Dermis microvascular lymphatic vessel endothelial cell (primary cell): ENCODE results near the gene HIVEP1. TPM values are rescaled to one million over a fixed set of nuclear protein-coding genes. Genes with fewer than 3 reads are reported as not detected.

ENCODE experiments used
- DNase-seq, 2 donors: peaks; one replicate each; pipeline versions ENCODE4 v3.0.0 to v3.0.0-alpha.2; 2010; ENCODE audit warnings: low read depth in 2 of 2
- total RNA-seq: library from RNA; depleted of rRNA; stranded (reverse); fragments of >200 nt; gene quantifications from 2 replicates; pipeline ENCODE4 v1.2.1, GENCODE V29; 2014

Gene HIVEP1
- total RNA-seq, 1 donor from 2014 or later = 5.6 TPM

- DNase-seq = no peak
Observed at GRCh38 chr6:12017263-12017662, 5.2 kb downstream of the HIVEP1 start.

GRCh38 chr6:12017876-12018401 lies 5.8 kb downstream of the HIVEP1 start:
- DNase-seq = no peak

GRCh38 chr6:12020187-12020791 lies 8.2 kb downstream of the HIVEP1 start:
- no peak for DNase-seq

GRCh38 chr6:12022481-12022880 lies 10.4 kb downstream of the HIVEP1 start:
- no peak for DNase-seq

GRCh38 chr6:12022953-12023388 lies 10.9 kb downstream of the HIVEP1 start:
- DNase-seq = no peak

- DNase-seq = no peak
Observed at GRCh38 chr6:12024216-12024615, 12.1 kb downstream of the HIVEP1 start.

- no peak for DNase-seq
Observed at GRCh38 chr6:12024699-12025434, 12.8 kb downstream of the HIVEP1 start.

- DNase-seq = peak in 1 of 2 donors; percentile 52
Observed at GRCh38 chr6:12026120-12026519, 14.0 kb downstream of the HIVEP1 start.

- DNase-seq = no peak
Observed at GRCh38 chr6:12026833-12027232, 14.7 kb downstream of the HIVEP1 start.

- no peak for DNase-seq
Observed at GRCh38 chr6:12028213-12028612, 16.1 kb downstream of the HIVEP1 start.

- DNase-seq = no peak
Observed at GRCh38 chr6:12029979-12030737, 18.0 kb downstream of the HIVEP1 start.

- no peak for DNase-seq
Observed at GRCh38 chr6:12030993-12031550, 19.0 kb downstream of the HIVEP1 start.

- no peak for DNase-seq
Observed at GRCh38 chr6:12032783-12033573, 20.9 kb downstream of the HIVEP1 start.

GRCh38 chr6:12033770-12034169 lies 21.7 kb downstream of the HIVEP1 start:
- peak in 1 of 2 donors; percentile 25 for DNase-seq

- no peak for DNase-seq
Observed at GRCh38 chr6:12034349-12034748, 22.2 kb downstream of the HIVEP1 start.

- DNase-seq = no peak
Observed at GRCh38 chr6:12034837-12035236, 22.7 kb downstream of the HIVEP1 start.

- DNase-seq = no peak
Observed at GRCh38 chr6:12036766-12037165, 24.7 kb downstream of the HIVEP1 start.

GRCh38 chr6:12037798-12038197 lies 25.7 kb downstream of the HIVEP1 start:
- DNase-seq = no peak

GRCh38 chr6:12039540-12040459 lies 27.7 kb downstream of the HIVEP1 start:
- DNase-seq = no peak

- DNase-seq = no peak
Observed at GRCh38 chr6:12047304-12047703, 35.2 kb downstream of the HIVEP1 start.
